Sigmoid colon (tissue), 4 donors: ENCODE results near the gene ZNF93.

Experiments used
- POLR2AphosphoS5 ChIP-seq, 4 donors: sonication (generic); formaldehyde crosslinking; IDR thresholded peaks; one replicate each; pipeline ENCODE4 v1.6.1; 2017; ENCODE audit warnings: antibody characterized with exemption in 4 of 4
- TF ChIP-seq, protein P1 (sequence below), 4 experiments: fragments of 450-650 bp in 3 of 4; fragments of 200-600 bp in 1 of 4; IDR thresholded peaks; one replicate each; pipeline ENCODE4 v1.5.1; 2016 to 2019; ENCODE audit warnings: antibody characterized with exemption in 4 of 4, mild to moderate bottlenecking in 3 of 4, moderate library complexity in 2 of 4

DNA sequence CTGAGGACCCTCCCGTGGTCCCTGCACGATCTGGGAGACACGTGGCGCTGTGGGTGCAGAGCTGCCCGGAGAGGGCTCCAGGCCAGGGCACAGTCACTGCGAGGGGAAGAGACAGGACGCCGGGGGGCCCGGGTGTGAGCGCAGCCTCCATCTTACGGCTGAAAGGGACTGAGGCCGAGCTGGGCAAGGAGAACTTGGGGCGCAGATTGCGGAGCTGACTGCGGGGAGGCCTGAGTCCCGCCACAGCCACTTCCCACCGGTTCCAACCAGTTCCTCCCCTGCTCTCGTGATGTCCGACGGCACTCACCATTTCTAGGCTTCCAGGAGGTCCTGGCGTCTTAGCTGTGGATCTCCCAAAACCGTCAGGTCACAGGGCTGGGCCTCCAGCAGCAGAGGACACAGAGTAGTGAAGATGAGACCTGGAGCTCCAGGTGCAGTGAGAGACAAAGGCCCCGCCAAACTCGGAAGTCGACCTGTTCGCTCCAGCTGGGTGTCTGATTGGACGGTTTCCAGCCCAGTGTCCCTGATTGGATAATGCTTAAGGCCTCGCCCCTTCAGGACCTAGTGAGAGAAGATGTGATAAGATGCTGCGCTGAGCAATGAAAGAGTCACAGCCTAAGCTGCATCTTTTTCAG, 39.9 kb upstream of the ZNF93 start:
- TF ChIP-seq, protein P1, sequence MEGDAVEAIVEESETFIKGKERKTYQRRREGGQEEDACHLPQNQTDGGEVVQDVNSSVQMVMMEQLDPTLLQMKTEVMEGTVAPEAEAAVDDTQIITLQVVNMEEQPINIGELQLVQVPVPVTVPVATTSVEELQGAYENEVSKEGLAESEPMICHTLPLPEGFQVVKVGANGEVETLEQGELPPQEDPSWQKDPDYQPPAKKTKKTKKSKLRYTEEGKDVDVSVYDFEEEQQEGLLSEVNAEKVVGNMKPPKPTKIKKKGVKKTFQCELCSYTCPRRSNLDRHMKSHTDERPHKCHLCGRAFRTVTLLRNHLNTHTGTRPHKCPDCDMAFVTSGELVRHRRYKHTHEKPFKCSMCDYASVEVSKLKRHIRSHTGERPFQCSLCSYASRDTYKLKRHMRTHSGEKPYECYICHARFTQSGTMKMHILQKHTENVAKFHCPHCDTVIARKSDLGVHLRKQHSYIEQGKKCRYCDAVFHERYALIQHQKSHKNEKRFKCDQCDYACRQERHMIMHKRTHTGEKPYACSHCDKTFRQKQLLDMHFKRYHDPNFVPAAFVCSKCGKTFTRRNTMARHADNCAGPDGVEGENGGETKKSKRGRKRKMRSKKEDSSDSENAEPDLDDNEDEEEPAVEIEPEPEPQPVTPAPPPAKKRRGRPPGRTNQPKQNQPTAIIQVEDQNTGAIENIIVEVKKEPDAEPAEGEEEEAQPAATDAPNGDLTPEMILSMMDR (IDR thresholded peaks at IDR 0.05) = no peak
- TF ChIP-seq POLR2AphosphoS5 (IDR thresholded peaks at IDR 0.05) = no peak
